ENCODE measurements around the gene STYXL1.

- TF ChIP-seq, protein P1, sequence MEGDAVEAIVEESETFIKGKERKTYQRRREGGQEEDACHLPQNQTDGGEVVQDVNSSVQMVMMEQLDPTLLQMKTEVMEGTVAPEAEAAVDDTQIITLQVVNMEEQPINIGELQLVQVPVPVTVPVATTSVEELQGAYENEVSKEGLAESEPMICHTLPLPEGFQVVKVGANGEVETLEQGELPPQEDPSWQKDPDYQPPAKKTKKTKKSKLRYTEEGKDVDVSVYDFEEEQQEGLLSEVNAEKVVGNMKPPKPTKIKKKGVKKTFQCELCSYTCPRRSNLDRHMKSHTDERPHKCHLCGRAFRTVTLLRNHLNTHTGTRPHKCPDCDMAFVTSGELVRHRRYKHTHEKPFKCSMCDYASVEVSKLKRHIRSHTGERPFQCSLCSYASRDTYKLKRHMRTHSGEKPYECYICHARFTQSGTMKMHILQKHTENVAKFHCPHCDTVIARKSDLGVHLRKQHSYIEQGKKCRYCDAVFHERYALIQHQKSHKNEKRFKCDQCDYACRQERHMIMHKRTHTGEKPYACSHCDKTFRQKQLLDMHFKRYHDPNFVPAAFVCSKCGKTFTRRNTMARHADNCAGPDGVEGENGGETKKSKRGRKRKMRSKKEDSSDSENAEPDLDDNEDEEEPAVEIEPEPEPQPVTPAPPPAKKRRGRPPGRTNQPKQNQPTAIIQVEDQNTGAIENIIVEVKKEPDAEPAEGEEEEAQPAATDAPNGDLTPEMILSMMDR (conservative IDR thresholded peaks at IDR 0.05 in 1 of 2, IDR thresholded peaks at IDR 0.05 in 1 of 2; ENCODE audit: extremely low read depth in 1 of 2, insufficient read depth in 1 of 2, low read depth in 1 of 2, low read length in 2 of 2): no peak
- TF ChIP-seq EZH2 (IDR thresholded peaks at IDR 0.05; ENCODE audit: borderline replicate concordance, low read length): no peak
These were observed 5.7 kb upstream of the STYXL1 start for GRCh38 chr7:76053461-76053860.

All from mammary epithelial cell (primary cell).